ENCODE results near the gene HSPBAP1.

The HSPBAP1 gene, protein sequence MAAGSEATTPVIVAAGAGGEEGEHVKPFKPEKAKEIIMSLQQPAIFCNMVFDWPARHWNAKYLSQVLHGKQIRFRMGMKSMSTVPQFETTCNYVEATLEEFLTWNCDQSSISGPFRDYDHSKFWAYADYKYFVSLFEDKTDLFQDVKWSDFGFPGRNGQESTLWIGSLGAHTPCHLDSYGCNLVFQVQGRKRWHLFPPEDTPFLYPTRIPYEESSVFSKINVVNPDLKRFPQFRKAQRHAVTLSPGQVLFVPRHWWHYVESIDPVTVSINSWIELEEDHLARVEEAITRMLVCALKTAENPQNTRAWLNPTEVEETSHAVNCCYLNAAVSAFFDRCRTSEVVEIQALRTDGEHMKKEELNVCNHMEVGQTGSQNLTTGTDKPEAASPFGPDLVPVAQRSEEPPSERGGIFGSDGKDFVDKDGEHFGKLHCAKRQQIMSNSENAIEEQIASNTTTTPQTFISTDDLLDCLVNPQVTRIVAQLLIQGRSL

DNA sequence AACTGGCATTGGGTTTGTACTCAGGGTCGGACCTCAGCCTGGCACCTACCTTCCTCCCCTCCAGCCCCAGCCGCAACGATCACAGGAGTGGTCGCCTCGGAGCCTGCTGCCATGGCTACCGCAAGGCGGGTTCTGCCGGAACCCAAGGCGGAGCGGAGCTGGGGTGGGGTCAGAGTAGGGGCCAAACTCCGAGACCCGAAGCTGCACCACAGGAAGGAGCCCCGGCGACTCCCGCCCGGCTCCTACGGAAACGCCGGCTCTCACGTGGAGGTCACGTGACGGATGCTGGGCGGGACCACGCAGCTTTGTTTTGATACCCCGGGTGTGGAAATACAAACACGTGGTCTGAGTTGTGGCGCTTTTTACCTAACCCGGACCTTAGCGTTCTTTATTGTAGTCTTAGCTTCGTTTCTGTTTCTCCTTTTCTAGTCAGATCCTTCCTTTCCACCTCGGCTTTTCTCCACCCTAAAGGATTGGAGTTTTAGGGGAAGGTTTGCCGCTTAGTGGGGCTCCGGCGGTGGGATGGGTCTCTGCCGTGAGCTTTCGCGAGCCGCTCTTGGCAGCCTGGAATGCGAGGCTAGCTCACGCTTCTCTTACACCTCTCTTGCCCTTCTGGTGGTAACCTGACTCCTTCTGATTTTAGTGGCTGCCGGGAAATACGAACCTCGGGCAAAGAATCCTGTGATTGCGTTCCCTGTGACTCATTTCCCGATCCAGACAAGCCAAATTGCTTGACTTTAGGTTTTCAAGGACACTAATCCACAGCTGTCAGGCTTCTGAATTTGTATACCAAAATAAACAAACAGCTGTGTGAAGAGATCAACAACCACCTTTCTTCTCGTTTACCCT is at the start of gene HSPBAP1:
Gene HSPBAP1 (minus strand): TSS at position 264 of the 849 bp plus-strand sequence. CDS start 151 bp downstream, at position 113.
- H3K27ac ChIP-seq = peak within 1 kb of the TSS; percentile 76

DNA sequence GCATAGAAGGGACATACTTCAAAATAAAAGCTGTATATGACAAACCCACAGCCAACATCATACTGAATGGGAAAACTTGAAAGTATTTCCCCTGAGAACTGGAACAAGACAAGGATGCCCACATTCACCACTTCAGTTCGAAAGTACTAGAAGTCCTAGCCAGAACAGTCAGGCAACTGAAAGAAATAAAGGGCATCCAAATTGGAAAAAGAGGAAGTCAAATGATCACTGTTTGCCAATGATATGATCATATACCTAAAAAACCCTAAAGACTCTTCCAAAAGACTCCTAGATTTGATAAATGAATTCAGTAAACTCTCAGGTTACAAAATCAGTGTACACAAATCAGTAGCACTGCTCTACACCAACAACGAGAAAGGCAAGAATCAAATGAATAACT is 42.0 kb upstream of the HSPBAP1 start:
- TF ChIP-seq, protein P1, sequence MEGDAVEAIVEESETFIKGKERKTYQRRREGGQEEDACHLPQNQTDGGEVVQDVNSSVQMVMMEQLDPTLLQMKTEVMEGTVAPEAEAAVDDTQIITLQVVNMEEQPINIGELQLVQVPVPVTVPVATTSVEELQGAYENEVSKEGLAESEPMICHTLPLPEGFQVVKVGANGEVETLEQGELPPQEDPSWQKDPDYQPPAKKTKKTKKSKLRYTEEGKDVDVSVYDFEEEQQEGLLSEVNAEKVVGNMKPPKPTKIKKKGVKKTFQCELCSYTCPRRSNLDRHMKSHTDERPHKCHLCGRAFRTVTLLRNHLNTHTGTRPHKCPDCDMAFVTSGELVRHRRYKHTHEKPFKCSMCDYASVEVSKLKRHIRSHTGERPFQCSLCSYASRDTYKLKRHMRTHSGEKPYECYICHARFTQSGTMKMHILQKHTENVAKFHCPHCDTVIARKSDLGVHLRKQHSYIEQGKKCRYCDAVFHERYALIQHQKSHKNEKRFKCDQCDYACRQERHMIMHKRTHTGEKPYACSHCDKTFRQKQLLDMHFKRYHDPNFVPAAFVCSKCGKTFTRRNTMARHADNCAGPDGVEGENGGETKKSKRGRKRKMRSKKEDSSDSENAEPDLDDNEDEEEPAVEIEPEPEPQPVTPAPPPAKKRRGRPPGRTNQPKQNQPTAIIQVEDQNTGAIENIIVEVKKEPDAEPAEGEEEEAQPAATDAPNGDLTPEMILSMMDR (conservative IDR thresholded peaks at IDR 0.05) = no peak
- no peak for TF ChIP-seq ZFX (IDR thresholded peaks at IDR 0.05)
- no peak overlapping the region for H3K27ac ChIP-seq

More for the DNA sequence above, at the start of gene HSPBAP1:
- TF ChIP-seq ZFX (IDR thresholded peaks at IDR 0.05) = no peak
- TF ChIP-seq, protein P1 (conservative IDR thresholded peaks at IDR 0.05) = no peak

- no peak overlapping the region for H3K27ac ChIP-seq
- TF ChIP-seq, protein P1 (conservative IDR thresholded peaks at IDR 0.05) = no peak
- TF ChIP-seq ZFX (IDR thresholded peaks at IDR 0.05) = no peak
Measured at GRCh38 chr3:122828281-122828680, 34.6 kb upstream of the HSPBAP1 start.

DNA sequence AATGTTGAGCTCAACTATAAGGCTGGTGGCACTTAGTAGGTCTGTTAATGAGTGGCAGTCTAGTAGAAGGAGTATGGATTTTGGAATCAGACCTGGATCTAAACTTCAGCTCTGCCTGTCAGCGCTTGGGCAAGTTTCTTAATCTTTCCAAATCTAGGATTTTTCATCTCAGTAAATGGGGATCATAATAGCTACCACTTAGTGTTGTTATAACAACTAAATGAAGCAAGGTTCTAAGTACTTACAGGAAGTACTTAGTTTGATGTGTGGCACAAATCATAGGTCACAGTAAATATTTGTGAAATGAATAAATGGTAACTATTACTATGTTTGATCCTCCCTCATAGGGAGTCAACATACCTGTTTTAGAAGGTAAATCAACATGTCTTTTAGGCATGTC is 32.6 kb upstream of the HSPBAP1 start:
- no peak for TF ChIP-seq ZFX (IDR thresholded peaks at IDR 0.05)
- TF ChIP-seq, protein P1 (conservative IDR thresholded peaks at IDR 0.05) = no peak
- no peak overlapping the region for H3K27ac ChIP-seq

GRCh38 chr3:122825460-122825859 is 31.8 kb upstream of the HSPBAP1 start:
- TF ChIP-seq ZFX (IDR thresholded peaks at IDR 0.05) = no peak
- TF ChIP-seq, protein P1 (conservative IDR thresholded peaks at IDR 0.05) = no peak
- no peak overlapping the region for H3K27ac ChIP-seq

DNA sequence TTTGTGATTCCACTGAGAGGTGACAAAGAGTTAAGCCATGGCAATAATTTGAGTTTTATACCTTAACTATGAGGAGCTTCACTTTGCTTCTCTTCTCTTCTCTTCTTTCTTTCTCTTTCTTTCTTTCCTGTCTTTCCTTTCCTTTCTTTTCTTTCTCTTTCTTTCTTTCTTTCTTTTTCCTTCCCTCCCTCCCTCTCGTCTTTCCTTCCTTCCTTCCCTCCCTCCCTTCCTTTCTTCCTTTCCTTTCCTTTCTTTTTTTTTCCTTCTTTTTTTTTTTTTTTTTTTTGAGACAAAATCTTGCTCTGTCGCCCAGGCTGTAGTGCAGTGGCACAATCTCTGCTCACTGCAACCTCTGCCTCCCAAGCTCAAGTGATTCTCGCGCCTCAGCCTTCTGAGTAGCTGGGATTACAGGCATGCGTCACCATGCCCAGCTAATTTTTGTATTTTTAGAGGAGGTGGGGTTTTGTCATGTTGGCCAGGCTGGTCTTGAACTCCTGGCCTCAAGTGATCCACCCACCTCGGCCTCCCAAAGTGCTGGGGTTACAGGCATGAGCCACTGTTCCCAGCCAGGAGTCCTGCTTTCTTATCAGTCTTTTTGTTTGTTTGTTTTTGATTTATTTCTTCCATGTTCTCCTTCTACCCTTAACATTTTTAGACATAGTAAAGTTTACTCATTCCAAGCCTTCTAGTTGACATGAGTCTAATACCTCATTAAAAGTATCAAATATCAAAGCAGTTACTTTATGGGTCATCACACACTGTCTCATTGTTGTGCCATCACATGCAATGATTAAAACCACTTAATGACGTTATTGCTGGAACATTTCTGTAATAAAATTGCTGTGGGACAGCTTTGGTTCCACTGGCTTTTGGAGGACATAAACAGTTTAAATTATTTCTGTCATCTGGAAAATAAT is 31.1 kb upstream of the HSPBAP1 start:
- TF ChIP-seq, protein P1 (conservative IDR thresholded peaks at IDR 0.05) = no peak
- TF ChIP-seq ZFX (IDR thresholded peaks at IDR 0.05) = no peak
- no peak overlapping the region for H3K27ac ChIP-seq

Measured in C4-2B (cell line).